Endothelial cell of umbilical vein (primary cell): Measurements from ENCODE around the gene LPP. TPM values are rescaled to one million over a fixed set of nuclear protein-coding genes. Genes with fewer than 3 reads are reported as not detected.

Experiments
- BruUV-seq: library from RNA; stranded (reverse); fragments of 400-500 nt; replicated peaks from 2 replicates; lab custom pipeline; 2021; lab: Mats Ljungman, UMichigan
- CTCF ChIA-PET: fragments of 300-600, 350-600 bp; sonication (Branson Sonifier 250); formaldehyde crosslinking; loops from one replicate; lab custom pipeline; 2021; ENCODE audit warnings: antibody characterized with exemption, inconsistent platforms; lab: Charles Lee
- POLR2A ChIA-PET: fragments of 300-600, 350-600 bp; sonication (Branson Sonifier 250); formaldehyde crosslinking; loops from one replicate; lab custom pipeline; 2021; ENCODE audit warnings: antibody characterized with exemption, inconsistent platforms; lab: Charles Lee
- DNase-seq: peaks from one replicate; pipeline ENCODE4 v3.0.0-alpha.2; 2011; ENCODE audit warnings: low read depth, low spot score
- FAIRE-seq: peaks from 2 replicates; lab custom pipeline; 2011; peaks lifted over from hg19 to GRCh38; lab: Jason Lieb, UNC
- H2AFZ ChIP-seq: 2 replicates; pipeline ENCODE4 v1.6.0; 2012; ENCODE audit warnings: low read depth, low read length, control low read depth, inconsistent platforms
- H3K27ac ChIP-seq: 2 replicates; pipeline ENCODE4 v1.5.1; 2011; ENCODE audit warnings: low read depth, mild to moderate bottlenecking, control low read depth, low read length, moderate library complexity; ENCODE audit not compliant: insufficient read depth
- H3K27me3 ChIP-seq, 2 experiments: 2 replicates each; pipeline versions ENCODE4 v1.6.0 to v1.6.1; 2011; ENCODE audit warnings: low read length in 2 of 2, mixed read lengths in 1 of 2; ENCODE audit not compliant: control insufficient read depth in 2 of 2, insufficient read depth in 2 of 2
- H3K36me3 ChIP-seq, 2 experiments: 2 replicates in 1 of 2; 3 replicates in 1 of 2; pipeline ENCODE4 v1.5.1; 2011; ENCODE audit warnings: low read length in 2 of 2, mild to moderate bottlenecking in 1 of 2, moderate library complexity in 1 of 2; ENCODE audit not compliant: control insufficient read depth in 2 of 2, insufficient read depth in 2 of 2; ENCODE audit errors: extremely low read depth in 1 of 2
- H3K4me1 ChIP-seq: 3 replicates; pipeline ENCODE4 v1.5.1; 2011; ENCODE audit warnings: mild to moderate bottlenecking, low read length; ENCODE audit not compliant: control insufficient read depth, insufficient read depth; ENCODE audit errors: extremely low read depth
- H3K4me2 ChIP-seq: 2 replicates; pipeline ENCODE4 v1.6.1; 2011; ENCODE audit warnings: low read length, control low read depth, mixed read lengths; ENCODE audit not compliant: insufficient read depth
- H3K4me3 ChIP-seq, 3 experiments: fragments of 200-600 bp in 1 of 3; sonication (generic), shearing (Covaris generic) in 1 of 3; replicated peaks in 1 of 3; 2 replicates each; pipeline ENCODE4 v1.5.1; 2011 to 2016; ENCODE audit warnings: control low read depth in 3 of 3, low read length in 3 of 3, mild to moderate bottlenecking in 2 of 3, inconsistent platforms in 1 of 3, low read depth in 1 of 3, moderate library complexity in 1 of 3; ENCODE audit not compliant: insufficient read depth in 1 of 3
- H3K79me2 ChIP-seq: 2 replicates; pipeline ENCODE4 v1.6.0; 2012; ENCODE audit warnings: low read length, inconsistent platforms; ENCODE audit not compliant: control insufficient read depth, insufficient read depth
- H3K9ac ChIP-seq: replicated peaks from 2 replicates; pipeline ENCODE3; 2011; ENCODE audit warnings: low read length, control low read depth; ENCODE audit not compliant: insufficient read depth; ENCODE audit errors: extremely low read depth
- H3K9me1 ChIP-seq: replicated peaks from 3 replicates; pipeline ENCODE4 v1.6.0; 2011; ENCODE audit warnings: mild to moderate bottlenecking, low read length; ENCODE audit not compliant: control insufficient read depth, insufficient read depth; ENCODE audit errors: extremely low read depth
- H3K9me3 ChIP-seq: replicated peaks from 2 replicates; pipeline ENCODE4 v1.5.1; 2012; ENCODE audit warnings: low read length, inconsistent platforms; ENCODE audit not compliant: control insufficient read depth, insufficient read depth
- H4K20me1 ChIP-seq: replicated peaks from 2 replicates; pipeline ENCODE3; 2011; ENCODE audit warnings: mild to moderate bottlenecking, low read length; ENCODE audit not compliant: control insufficient read depth, insufficient read depth; ENCODE audit errors: extremely low read depth
- CTCF ChIP-seq, 2 donors: IDR thresholded peaks; 1 replicate in 1 of 2; 2 replicates in 1 of 2; pipeline ENCODE4 v1.5.1; 2011; ENCODE audit warnings: low read length in 2 of 2, mild to moderate bottlenecking in 2 of 2, moderate library complexity in 2 of 2, control low read depth in 1 of 2, inconsistent platforms in 1 of 2, low read depth in 1 of 2; ENCODE audit not compliant: insufficient read depth in 1 of 2; ENCODE audit errors: extremely low read depth in 1 of 2
- EZH2 ChIP-seq: IDR thresholded peaks from 2 replicates; pipeline ENCODE4 v1.6.1; 2012; ENCODE audit warnings: borderline replicate concordance, low read depth, mild to moderate bottlenecking, moderate library complexity, low read length, inconsistent platforms; ENCODE audit not compliant: severe bottlenecking
- GATA2 ChIP-seq: IDR thresholded peaks from 2 replicates; pipeline ENCODE4 v1.7.0; 2011; ENCODE audit warnings: low read depth, mild to moderate bottlenecking, moderate library complexity, mixed read lengths, low read length; ENCODE audit not compliant: insufficient read length, insufficient read depth
- JUN ChIP-seq: IDR thresholded peaks from 2 replicates; pipeline ENCODE4 v1.6.1; 2011; ENCODE audit warnings: borderline replicate concordance, low read depth; ENCODE audit not compliant: insufficient read length, insufficient read depth
- MAX ChIP-seq: IDR thresholded peaks from 2 replicates; pipeline ENCODE4 v1.6.1; 2011; ENCODE audit not compliant: insufficient read depth, insufficient read length
- MYC ChIP-seq: IDR thresholded peaks from one replicate; pipeline ENCODE4 v1.6.1; 2011; ENCODE audit warnings: mild to moderate bottlenecking, low read depth, low read length
- POLR2A ChIP-seq: IDR thresholded peaks from 2 replicates; pipeline ENCODE4 v1.6.1; 2012; ENCODE audit warnings: low read depth, mild to moderate bottlenecking, control low read depth, low read length
- POLR2AphosphoS5 ChIP-seq: IDR thresholded peaks from 2 replicates; pipeline ENCODE4 v1.6.1; 2012; ENCODE audit warnings: low read depth, mild to moderate bottlenecking, control low read depth, low read length, moderate library complexity; ENCODE audit not compliant: insufficient read depth
- dilution Hi-C: fragments of 300-500 bp; cut with MboI; formaldehyde crosslinking; loops from one replicate; pipeline ENCODE4 v1.15.0; 2019; ENCODE audit warnings: low sequenced_read_pairs; ENCODE audit not compliant: extremely low pct_ligation_motif_present
- intact Hi-C: fragments of 100-400 bp; cut with micrococcal nuclease; formaldehyde crosslinking; loops from one replicate; pipeline ENCODE4 v1.10.0; 2022
- polyA plus RNA-seq, 4 experiments: library from polyadenylated mRNA; depleted of rRNA in 3 of 4; stranded (reverse) in 3 of 4; unstranded in 1 of 4; fragments of >200 nt; gene quantifications; 2 replicates each; pipeline versions ENCODE4 v1.2.1 to v1.2.3, GENCODE V29; 2011 to 2012; ENCODE audit warnings: missing spikeins in 1 of 4
- total RNA-seq: library from RNA; stranded (reverse); gene quantifications from 2 replicates; pipeline ENCODE4 v1.2.3, GENCODE V29; 2021

The LPP gene
- total and polyA plus RNA-seq, 2 donors (not counting 3 experiments of a cell fraction or from before 2014, with no cell fraction given) = 16.9 to 153 TPM

DNA sequence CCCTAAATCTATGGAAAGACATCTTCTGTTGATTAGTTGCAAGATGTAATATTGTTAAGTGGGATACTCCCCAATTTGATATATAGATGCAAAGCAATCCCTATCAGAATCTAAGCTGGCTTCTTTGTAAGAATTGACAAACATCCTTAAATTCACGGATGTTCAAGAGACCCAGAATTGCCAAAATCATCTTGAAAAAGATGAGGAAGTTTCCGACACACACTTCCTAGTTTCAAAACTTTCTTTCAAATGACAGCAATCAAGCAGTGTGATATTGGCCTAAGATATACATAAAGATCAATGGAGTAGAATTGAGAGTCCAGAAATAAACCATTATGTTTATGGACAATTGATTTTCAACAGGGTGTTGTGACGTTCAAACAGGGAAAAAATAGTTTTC, 383.6 kb downstream of the LPP start:
- no peaks in the 10 kb centered on the region for H3K36me3 ChIP-seq
- no peak for FAIRE-seq
- H3K4me1 ChIP-seq = peaks cover 34% of the 10 kb centered on the region
- no peak for DNase-seq
- intact Hi-C loops (no loop called here), dilution Hi-C loops (no loop called here)
- TF ChIP-seq POLR2A (no peak), MAX (no peak), CTCF (IDR thresholded peaks at IDR 0.05; ENCODE audit: extremely low read depth in 1 of 2, insufficient read depth in 1 of 2, low read depth in 1 of 2, low read length in 2 of 2) (no peak), MYC (no peak), POLR2AphosphoS5 (no peak), EZH2 (no peak), GATA2 (no peak), JUN (no peak)
- H3K9me3 ChIP-seq = no peaks in the 10 kb centered on the region
- H2AFZ ChIP-seq = no peak overlapping the region
- H3K27me3 ChIP-seq = no peaks in the 10 kb centered on the region
- H3K4me2 ChIP-seq = no peak overlapping the region
- peaks cover 3% of the 10 kb centered on the region for H3K79me2 ChIP-seq
- ChIA-PET CTCF (no interaction called here), POLR2A (no interaction called here)
- no peaks in the 10 kb centered on the region for H4K20me1 ChIP-seq
- no peak overlapping the region for H3K4me3 ChIP-seq
- BruUV-seq = no TSS peak
- no peak overlapping the region for H3K9ac ChIP-seq
- no peaks in the 10 kb centered on the region for H3K9me1 ChIP-seq
- H3K27ac ChIP-seq = no peak overlapping the region
